Epithelial cell of prostate (primary cell): ENCODE results near the gene MAP3K4.

Source experiments
- DNase-seq: peaks from one replicate; pipeline ENCODE4 v3.0.0-alpha.2; 2011; ENCODE audit warnings: low read depth, low spot score
- H3K27ac ChIP-seq: fragments of 450-650 bp; 2 replicates; pipeline ENCODE4 v1.5.1; 2017; ENCODE audit warnings: mild to moderate bottlenecking

MAP3K4 gene

GRCh38 chr6:160991406-160992060 is at the start of gene MAP3K4:
MAP3K4 (plus strand) TSS chr6:160991769; CDS start chr6:160991932, 163 bp downstream.
- DNase-seq, result no peak
- H3K27ac ChIP-seq, result peak within 1 kb of the TSS; percentile 87

DNA sequence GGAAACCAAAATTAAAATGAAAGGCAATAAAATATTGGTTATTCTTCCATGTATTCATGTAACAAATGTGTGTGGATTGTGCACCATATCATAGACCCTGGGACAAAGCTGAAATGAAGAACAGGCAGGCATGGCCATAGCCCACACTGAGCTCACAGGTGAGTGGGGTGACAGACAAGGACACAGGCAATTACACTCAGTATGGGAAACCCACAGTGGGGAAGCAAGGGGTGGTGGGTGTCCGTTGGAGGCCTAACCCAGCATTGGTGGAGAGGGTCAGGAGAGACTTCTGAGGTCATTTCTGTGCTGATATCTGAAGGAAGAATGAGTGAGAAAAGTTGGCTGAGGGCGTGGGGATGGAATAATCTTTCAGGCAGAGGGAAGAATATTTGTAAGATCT is 47.6 kb upstream of the MAP3K4 start:
- no peak overlapping the region for H3K27ac ChIP-seq
- no peak for DNase-seq

GRCh38 chr6:160945516-160946177 is 45.9 kb upstream of the MAP3K4 start:
- no peak for DNase-seq
- no peak overlapping the region for H3K27ac ChIP-seq

DNA sequence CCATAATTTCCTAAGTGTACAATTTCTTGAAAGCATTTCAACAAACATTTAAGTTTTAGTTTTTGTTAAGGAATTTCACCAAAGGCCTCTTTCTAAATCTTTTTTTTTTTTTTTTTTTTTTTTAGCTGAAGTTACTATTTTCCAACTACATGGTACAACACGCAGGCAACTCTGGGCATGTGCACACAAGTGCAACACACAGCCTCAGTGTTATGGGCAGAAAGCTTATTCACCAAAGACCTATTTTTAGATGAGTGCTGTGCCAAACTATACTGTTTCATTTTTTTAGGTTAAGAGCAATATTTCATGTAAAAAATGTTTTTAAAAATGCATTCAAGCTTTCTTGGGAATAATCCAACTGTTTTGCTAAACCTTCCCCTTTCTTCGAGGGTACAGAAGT is 42.0 kb upstream of the MAP3K4 start:
- peak; percentile 68 for DNase-seq
- peak overlapping the region; percentile 78 for H3K27ac ChIP-seq

DNA sequence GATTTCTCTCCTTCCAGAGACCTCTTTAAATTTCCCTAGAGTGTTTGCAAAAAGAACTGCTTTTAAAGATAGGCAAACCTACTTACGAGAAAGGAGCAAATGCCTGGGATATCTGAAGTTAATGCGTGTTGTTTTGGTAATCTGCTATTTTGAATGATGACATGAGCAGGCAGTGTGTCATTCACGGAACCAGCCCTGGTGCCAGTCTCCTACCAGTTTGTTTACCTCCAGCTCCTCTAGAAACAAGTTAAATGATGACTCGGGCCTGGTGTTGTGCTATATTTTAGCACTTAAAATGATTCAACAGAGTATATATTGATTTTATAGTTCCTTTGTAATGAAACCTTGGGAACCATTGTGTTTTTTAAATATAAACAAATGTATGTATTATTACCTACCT is 41.1 kb upstream of the MAP3K4 start:
- peak; percentile 91 for DNase-seq
- H3K27ac ChIP-seq, result peak overlapping the region; percentile 78

- DNase-seq, result no peak
- H3K27ac ChIP-seq, result peak overlapping the region; percentile 78
These were observed 40.2 kb upstream of the MAP3K4 start for GRCh38 chr6:160951187-160952030.

DNA sequence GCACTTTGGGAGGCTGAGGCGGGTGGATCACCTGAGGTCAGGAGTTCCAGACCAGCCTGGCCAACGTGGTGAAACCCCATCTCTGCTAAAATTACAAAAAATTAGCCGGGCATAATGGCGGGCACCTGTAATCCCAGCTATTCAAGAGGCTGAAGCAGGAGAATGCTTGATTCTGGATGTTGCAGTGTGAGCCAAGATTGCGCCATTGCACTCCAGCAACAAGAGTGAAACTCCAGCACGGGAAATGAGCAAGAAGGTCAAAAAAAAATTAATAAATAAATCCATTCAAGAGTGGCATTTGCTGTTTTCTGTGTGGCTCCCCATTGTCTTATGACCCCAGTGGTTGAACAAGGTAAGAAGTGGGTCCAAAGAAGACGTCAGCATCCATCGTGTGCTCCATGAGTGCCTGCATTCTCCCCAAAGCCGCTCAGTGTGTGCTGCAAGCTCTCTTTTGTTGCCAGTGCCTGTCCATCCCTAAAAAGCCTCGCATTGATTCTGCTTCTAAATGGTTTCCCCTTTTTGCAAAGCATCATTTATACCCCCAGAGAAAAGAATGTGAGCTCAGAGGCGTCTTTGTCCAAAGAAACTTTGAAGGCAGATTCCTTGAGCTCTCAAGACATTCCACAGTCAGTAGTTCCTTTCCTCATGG is 38.8 kb upstream of the MAP3K4 start:
- H3K27ac ChIP-seq, result no peak overlapping the region
- no peak for DNase-seq

- no peak for DNase-seq
- no peak overlapping the region for H3K27ac ChIP-seq
These were observed 35.9 kb upstream of the MAP3K4 start for GRCh38 chr6:160955508-160956295.

- no peak for DNase-seq
- H3K27ac ChIP-seq, result no peak overlapping the region
These were observed 35.1 kb upstream of the MAP3K4 start for GRCh38 chr6:160956300-160957035.

- DNase-seq, result no peak
- H3K27ac ChIP-seq, result no peak overlapping the region
These were observed 31.7 kb upstream of the MAP3K4 start for GRCh38 chr6:160959726-160960435.

- no peak for DNase-seq
- no peak overlapping the region for H3K27ac ChIP-seq
These were observed 30.7 kb upstream of the MAP3K4 start for GRCh38 chr6:160960839-160961238.

GRCh38 chr6:160962835-160963623 is 28.5 kb upstream of the MAP3K4 start:
- DNase-seq, result no peak
- H3K27ac ChIP-seq, result no peak overlapping the region

DNA sequence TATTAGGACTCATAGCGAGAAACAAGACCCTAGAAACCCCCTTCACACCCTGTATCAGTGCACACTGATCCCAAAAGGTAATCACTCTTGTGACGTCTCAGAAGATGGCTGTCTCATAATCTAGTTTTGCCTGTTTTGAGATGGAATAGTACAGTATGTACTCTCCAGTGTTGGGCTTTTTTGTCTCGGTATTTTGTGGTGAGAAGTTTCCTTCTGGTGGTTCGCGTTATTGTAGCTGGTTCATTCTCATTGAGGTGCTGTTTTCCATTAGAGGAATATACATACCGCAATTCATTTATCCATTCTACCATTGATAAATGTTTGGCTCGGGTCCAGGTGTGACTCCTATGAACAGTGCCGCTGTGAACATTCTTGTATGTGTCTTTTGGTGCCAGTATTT is 27.9 kb upstream of the MAP3K4 start:
- DNase-seq, result no peak
- no peak overlapping the region for H3K27ac ChIP-seq

DNA sequence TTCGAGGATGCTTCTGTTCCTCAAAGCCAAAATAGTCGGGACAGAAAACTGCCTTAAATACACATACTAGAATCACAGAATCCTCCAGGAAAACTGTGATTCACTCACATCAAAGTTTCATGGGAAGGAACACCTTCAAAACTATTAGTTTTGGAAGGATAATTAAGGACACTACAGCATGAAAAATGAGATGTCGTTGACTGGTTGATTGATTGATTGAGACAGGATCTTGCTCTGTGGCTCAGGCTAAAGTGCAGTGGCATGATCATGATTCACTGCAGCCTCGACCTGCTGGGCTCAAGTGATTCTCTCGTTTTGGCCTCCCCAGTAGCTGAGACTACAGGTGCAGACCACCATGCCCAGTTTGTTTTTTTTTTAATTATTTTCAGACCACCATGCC is 25.7 kb upstream of the MAP3K4 start:
- no peak overlapping the region for H3K27ac ChIP-seq
- DNase-seq, result no peak

DNA sequence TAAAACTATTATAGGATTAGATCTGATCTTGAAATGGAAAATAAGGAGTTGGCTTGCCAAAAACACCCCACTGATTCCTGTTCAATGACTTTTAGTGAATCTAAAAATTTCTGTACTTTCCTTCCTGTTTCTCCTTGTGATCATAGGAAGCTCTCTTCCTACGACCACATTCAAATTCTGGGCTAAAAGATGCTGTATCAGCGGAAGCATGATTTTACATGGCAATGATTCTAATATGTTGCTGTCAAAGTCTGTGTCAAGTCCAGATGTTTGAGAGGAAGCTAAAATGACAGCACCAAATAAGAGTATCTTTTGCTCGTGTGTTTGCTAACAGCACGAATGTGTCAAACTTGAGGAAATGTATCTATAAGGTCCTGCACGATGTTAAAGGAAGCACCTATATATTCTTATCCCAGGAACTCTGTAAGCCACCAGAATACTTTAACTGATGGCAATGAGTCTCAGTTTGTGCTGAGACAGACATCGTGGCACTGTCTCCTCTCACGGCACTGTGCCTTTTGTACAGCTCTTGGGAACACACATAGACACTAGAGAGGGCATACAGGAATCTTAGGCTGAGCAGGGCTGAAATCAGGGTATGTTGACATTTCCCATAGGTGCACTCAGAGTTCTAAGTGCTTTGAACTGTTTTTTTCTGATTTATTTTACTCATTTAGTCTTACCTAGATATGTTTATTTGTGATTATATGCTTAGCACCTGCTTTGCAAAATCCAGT is 24.9 kb upstream of the MAP3K4 start:
- no peak for DNase-seq
- H3K27ac ChIP-seq, result no peak overlapping the region

GRCh38 chr6:160967351-160967750 is 24.2 kb upstream of the MAP3K4 start:
- DNase-seq, result no peak
- no peak overlapping the region for H3K27ac ChIP-seq

DNA sequence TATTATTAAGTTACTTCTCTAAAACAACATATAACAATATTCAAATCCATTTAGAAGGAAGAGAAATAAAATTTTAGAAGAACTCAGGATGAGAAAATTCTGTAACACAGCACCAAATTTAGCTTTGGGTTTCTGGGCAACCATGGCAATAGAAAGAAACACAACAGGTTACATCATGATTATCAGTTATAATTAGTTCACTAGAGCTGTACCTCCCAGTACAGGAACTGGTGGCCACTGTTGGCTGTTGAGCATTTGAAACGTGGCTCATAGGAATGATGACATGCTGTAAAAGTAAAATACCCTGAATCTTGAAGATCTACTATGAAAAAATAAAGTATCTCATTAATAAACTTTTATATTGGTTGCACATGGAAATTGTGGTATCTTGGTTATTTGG is 23.7 kb upstream of the MAP3K4 start:
- no peak for DNase-seq
- no peak overlapping the region for H3K27ac ChIP-seq
